Right renal cortex interstitium (tissue), 3 donors: ENCODE results near the gene PRRT2. TPM values are rescaled to one million over a fixed set of nuclear protein-coding genes. Genes with fewer than 3 reads are reported as not detected.
"Not testable (repeated sequence)": the region's sequence is repeated elsewhere in the genome, so short reads cannot be mapped to it uniquely, and the experiment has no call there.

Experiments
- DNase-seq, 3 donors: peaks; one replicate each; pipeline ENCODE4 v3.0.0-alpha.2; 2013; ENCODE audit warnings: low read depth in 3 of 3, low spot score in 2 of 3
- polyA plus RNA-seq, 3 donors: library from polyadenylated mRNA; unstranded; fragments of 120-200 nt; gene quantifications; one replicate each; pipeline ENCODE4 v1.2.1, GENCODE V29; 2013; ENCODE audit not compliant: insufficient read length in 3 of 3

PRRT2 gene
- polyA plus RNA-seq = 10 to 100 TPM in 1 of 3 donors, 1 to 10 TPM in 2; 6.5 to 12.4 (median 8.4) TPM

GRCh38 chr16:29811896-29812665 lies at the start of gene PRRT2:
Gene PRRT2 (plus strand): TSS chr16:29812193. CDS start chr16:29813055, 862 bp downstream.
- DNase-seq = peak in 2 of 3 donors; percentile 56 to 61

- no peak for DNase-seq
Measured at GRCh38 chr16:29763326-29763725, 48.7 kb upstream of the PRRT2 start.

- DNase-seq = no peak
Measured at GRCh38 chr16:29765167-29766032, 46.6 kb upstream of the PRRT2 start.

GRCh38 chr16:29766571-29766970 lies 45.4 kb upstream of the PRRT2 start:
- DNase-seq = no peak

- DNase-seq = no peak
Measured at GRCh38 chr16:29767062-29767461, 44.9 kb upstream of the PRRT2 start.

GRCh38 chr16:29769507-29769906 lies 42.5 kb upstream of the PRRT2 start:
- DNase-seq = no peak

- DNase-seq = no peak
Measured at GRCh38 chr16:29770250-29770929, 41.6 kb upstream of the PRRT2 start.

GRCh38 chr16:29772330-29772729 lies 39.7 kb upstream of the PRRT2 start:
- DNase-seq = not testable (repeated sequence)

GRCh38 chr16:29774730-29775129 lies 37.3 kb upstream of the PRRT2 start:
- no peak for DNase-seq

GRCh38 chr16:29775742-29776408 lies 36.1 kb upstream of the PRRT2 start:
- no peak for DNase-seq

GRCh38 chr16:29777576-29778350 lies 34.2 kb upstream of the PRRT2 start, which contains the start of gene ZG16:
Gene ZG16 (plus strand): TSS chr16:29778256. CDS start chr16:29779267, 1,011 bp downstream.
- DNase-seq = no peak

- no peak for DNase-seq
Measured at GRCh38 chr16:29779474-29779873, 32.5 kb upstream of the PRRT2 start.

- DNase-seq = not testable (repeated sequence)
Measured at GRCh38 chr16:29783094-29783953, 28.7 kb upstream of the PRRT2 start.

- DNase-seq = no peak
Measured at GRCh38 chr16:29784157-29784556, 27.8 kb upstream of the PRRT2 start.

- peak in 1 of 3 donors; percentile 53 for DNase-seq
Measured at GRCh38 chr16:29784901-29785500, 27.0 kb upstream of the PRRT2 start.

- not testable (repeated sequence) for DNase-seq
Measured at GRCh38 chr16:29787155-29787554, 24.8 kb upstream of the PRRT2 start.

- DNase-seq = no peak
Measured at GRCh38 chr16:29789775-29790182, 22.2 kb upstream of the PRRT2 start.
